ENCODE measurements around the gene ZNF217. TPM values are rescaled to one million over a fixed set of nuclear protein-coding genes. Genes with fewer than 3 reads are reported as not detected.
"Not testable (repeated sequence)": the region's sequence is repeated elsewhere in the genome, so short reads cannot be mapped to it uniquely, and the experiment has no call there.

The ZNF217 gene
- total RNA-seq, 2 donors from 2014 or later = 7.6 to 13.8 TPM

GRCh38 chr20:53569606-53570307, 23.9 kb downstream of the ZNF217 start:
- Histone ChIP-seq H3K4me3 (no peak overlapping the region), H3K36me3 (peaks cover 61% of the 10 kb centered on the region), H3K9me3 (no peaks in the 10 kb centered on the region), H3K27ac (no peak overlapping the region), H3K4me1 (peaks cover 0 to 11% of the 10 kb centered on the region in 2 donors), H3K27me3 (no peaks in the 10 kb centered on the region)
- TF ChIP-seq CTCF (IDR thresholded peaks at IDR 0.05) = no peak
- no peak for DNase-seq (ENCODE audit: low spot score)

GRCh38 chr20:53569005-53569404, 24.6 kb downstream of the ZNF217 start:
- TF ChIP-seq CTCF (IDR thresholded peaks at IDR 0.05) = no peak
- no peaks in the 10 kb centered on the region for H3K27me3 ChIP-seq
- DNase-seq (ENCODE audit: low spot score) = no peak
- H3K4me3 ChIP-seq = no peak overlapping the region
- H3K4me1 ChIP-seq = peaks cover 0 to 11% of the 10 kb centered on the region in 2 donors
- peaks cover 53% of the 10 kb centered on the region for H3K36me3 ChIP-seq
- H3K9me3 ChIP-seq = no peaks in the 10 kb centered on the region
- no peak overlapping the region for H3K27ac ChIP-seq

- H3K9me3 ChIP-seq = no peaks in the 10 kb centered on the region
- no peak overlapping the region for H3K4me3 ChIP-seq
- H3K4me1 ChIP-seq = peaks cover 0 to 11% of the 10 kb centered on the region in 2 donors
- no peaks in the 10 kb centered on the region for H3K27me3 ChIP-seq
- peaks cover 47% of the 10 kb centered on the region for H3K36me3 ChIP-seq
- no peak overlapping the region for H3K27ac ChIP-seq
- no peak for TF ChIP-seq CTCF (IDR thresholded peaks at IDR 0.05)
- no peak for DNase-seq (ENCODE audit: low spot score)
Observed at GRCh38 chr20:53568351-53568750, 25.3 kb downstream of the ZNF217 start.

- H3K36me3 ChIP-seq = peaks cover 38% of the 10 kb centered on the region
Observed at GRCh38 chr20:53567379-53567917, 26.2 kb downstream of the ZNF217 start.

GRCh38 chr20:53566623-53567022, 27.0 kb downstream of the ZNF217 start:
- not testable (repeated sequence) for H3K9me3 ChIP-seq, H3K27ac ChIP-seq, H3K27me3 ChIP-seq, H3K4me3 ChIP-seq
- peaks cover 0 to 11% of the 10 kb centered on the region in 2 donors for H3K4me1 ChIP-seq
- peak; percentile 49 for DNase-seq (ENCODE audit: low spot score)
- H3K36me3 ChIP-seq = peaks cover 32% of the 10 kb centered on the region

More at GRCh38 chr20:53567379-53567917, 26.2 kb downstream of the ZNF217 start:
- peaks cover 0 to 11% of the 10 kb centered on the region in 2 donors for H3K4me1 ChIP-seq
- no peak overlapping the region for H3K4me3 ChIP-seq
- no peaks in the 10 kb centered on the region for H3K9me3 ChIP-seq
- TF ChIP-seq CTCF (IDR thresholded peaks at IDR 0.05) = no peak
- no peak overlapping the region for H3K27ac ChIP-seq
- no peaks in the 10 kb centered on the region for H3K27me3 ChIP-seq
- DNase-seq (ENCODE audit: low spot score) = no peak

- Histone ChIP-seq H3K4me1 (peaks cover 0 to 4% of the 10 kb centered on the region in 2 donors), H3K9me3 (no peaks in the 10 kb centered on the region), H3K36me3 (peaks cover 18% of the 10 kb centered on the region), H3K27me3 (no peaks in the 10 kb centered on the region), H3K27ac (no peak overlapping the region), H3K4me3 (no peak overlapping the region)
- TF ChIP-seq CTCF (IDR thresholded peaks at IDR 0.05) = no peak
- peak; percentile 26 for DNase-seq (ENCODE audit: low spot score)
Observed at GRCh38 chr20:53565254-53565653, 28.4 kb downstream of the ZNF217 start.

GRCh38 chr20:53562104-53562764, 31.4 kb downstream of the ZNF217 start:
- H3K4me1 ChIP-seq; H3K27ac ChIP-seq; DNase-seq (ENCODE audit: low spot score); H3K4me3 ChIP-seq; H3K9me3 ChIP-seq; H3K36me3 ChIP-seq; H3K27me3 ChIP-seq: not testable (repeated sequence)

Measured in right atrium auricular region (tissue), 2 donors.